ENCODE data around the gene MAN1A2.
A peak's percentile ranks its signal among the peaks of the same experiment; 100 is the strongest.

Gene MAN1A2

GRCh38 chr1:117362986-117363385 is 4.3 kb upstream of the MAN1A2 start:
- no peak for DNase-seq

GRCh38 chr1:117363571-117364048 is 3.6 kb upstream of the MAN1A2 start:
- DNase-seq: no peak

DNA sequence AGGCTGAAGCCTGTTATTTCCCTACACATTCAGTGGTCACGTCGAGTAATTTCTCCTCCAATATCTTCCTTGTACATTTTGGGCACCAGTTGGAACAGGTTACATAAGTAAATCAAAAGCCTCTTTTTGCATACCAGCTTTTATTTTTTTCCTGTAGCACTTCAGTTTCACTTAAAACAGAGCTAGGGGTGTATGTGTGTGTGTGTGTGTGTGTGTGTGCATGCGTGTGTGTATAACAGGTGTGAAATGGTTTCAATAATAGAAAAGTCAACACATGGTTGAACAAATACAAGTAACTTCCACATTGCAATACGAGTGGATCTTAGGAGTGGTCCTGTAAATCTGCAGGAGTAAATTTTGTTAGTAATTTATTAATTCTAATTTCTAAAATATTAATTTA is 3.0 kb upstream of the MAN1A2 start:
- no peak for DNase-seq

GRCh38 chr1:117365350-117366176 is 1.7 kb upstream of the MAN1A2 start:
- no peak for DNase-seq

- peak; percentile 87 for DNase-seq
These were observed 838 bp upstream of the MAN1A2 start for GRCh38 chr1:117366177-117367045.

- DNase-seq: peak; percentile 56
These were observed 1.2 kb downstream of the MAN1A2 start for GRCh38 chr1:117368116-117369108.

DNA sequence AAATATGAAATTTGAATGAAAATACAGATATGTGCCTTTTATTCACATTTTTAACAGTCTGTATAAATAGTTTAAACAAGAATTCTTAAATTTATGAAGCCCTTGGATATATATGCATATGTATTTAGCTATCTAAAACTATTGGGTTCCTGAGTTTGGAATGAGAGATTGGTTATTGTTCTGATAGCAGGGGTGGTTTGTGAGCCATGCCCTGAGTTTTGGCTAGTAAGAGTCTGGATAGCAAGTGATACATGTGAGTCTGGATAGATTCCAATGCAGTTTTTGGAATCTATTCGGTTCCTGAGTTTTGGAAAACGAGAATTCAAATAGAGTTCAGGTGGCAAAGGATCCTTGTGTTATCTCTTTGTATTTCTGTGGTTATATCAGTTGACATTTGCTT is 2.8 kb downstream of the MAN1A2 start:
- no peak for DNase-seq

DNA sequence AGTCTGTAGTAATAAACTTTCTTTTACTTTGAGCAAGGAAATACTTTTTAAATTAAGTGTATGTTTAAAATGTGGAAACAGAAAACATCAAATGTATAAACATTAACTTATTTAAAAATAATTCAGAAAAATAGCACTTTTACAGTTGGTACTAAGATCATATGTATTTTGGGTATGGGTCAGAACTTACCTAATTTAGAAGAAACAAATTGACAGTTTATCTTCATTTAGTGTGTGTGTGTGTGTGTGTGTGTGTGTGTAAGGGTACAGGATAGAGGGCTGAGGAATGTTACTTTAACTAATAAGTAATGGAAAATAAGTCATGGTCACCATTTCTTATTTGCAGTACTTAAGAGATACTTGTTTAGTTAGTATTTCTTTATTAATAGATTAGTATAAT is 3.3 kb downstream of the MAN1A2 start:
- no peak for DNase-seq

DNA sequence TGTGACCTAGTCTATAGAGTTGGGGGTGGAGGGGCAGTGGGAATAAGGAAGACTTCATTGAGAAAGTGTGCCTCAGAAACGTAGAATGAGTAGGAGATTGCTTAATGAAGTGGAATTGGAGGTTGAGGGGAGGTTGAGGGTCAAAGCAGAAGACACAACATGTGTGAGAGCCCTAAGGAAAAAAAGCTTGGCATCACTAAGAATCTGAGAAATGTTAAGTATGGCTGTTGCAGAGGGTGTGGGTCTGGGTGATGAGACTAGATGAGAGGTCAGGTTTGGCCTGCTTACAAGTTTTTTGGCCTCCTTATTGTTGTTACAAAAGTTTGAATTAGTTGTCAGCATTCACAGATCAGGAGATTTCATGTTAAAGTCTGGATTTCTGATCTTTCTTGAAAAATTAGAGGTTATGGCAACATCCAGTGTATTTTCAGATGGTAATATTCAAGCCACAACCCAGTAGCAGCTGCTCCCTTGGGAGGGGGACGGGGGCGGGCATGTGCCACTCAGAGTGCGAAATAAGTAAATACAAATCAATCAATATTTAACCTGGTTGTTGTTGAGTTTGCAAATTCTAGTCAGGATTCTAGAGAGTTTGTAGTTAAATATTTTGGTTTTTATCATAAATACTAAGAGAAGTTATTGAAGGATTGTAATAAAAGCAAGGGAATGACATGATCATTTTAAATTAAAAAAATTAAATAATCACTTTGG is 4.3 kb downstream of the MAN1A2 start:
- DNase-seq: no peak

GRCh38 chr1:117372863-117373412 is 5.7 kb downstream of the MAN1A2 start:
- no peak for DNase-seq

GRCh38 chr1:117373932-117374331 is 6.7 kb downstream of the MAN1A2 start:
- DNase-seq: no peak

- DNase-seq: no peak
These were observed 8.1 kb downstream of the MAN1A2 start for GRCh38 chr1:117375327-117375726.

GRCh38 chr1:117387060-117387633 is 19.9 kb downstream of the MAN1A2 start:
- no peak for DNase-seq

DNA sequence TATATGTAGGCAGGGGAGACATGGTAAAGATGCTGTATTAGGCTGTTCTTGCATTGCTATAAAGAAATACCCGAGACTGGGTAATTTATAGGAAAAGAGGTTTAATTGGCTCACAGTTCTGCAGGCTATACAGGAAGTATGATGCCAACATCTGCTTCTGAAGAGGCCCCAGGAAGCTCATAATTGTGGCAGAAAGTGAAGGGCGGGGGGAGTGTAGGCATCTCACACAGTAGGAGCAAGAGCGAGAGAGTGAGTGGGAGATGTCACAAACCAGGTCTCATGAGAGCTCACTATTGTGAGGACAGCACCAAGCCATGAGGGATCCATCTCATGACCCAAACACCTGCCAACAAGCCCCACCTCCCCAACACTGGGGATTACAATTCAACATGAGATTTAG is 21.1 kb downstream of the MAN1A2 start:
- peak; percentile 43 for DNase-seq

- peak; percentile 55 for DNase-seq
These were observed 22.0 kb downstream of the MAN1A2 start for GRCh38 chr1:117389284-117389683.

GRCh38 chr1:117389779-117390178 is 22.5 kb downstream of the MAN1A2 start:
- no peak for DNase-seq

GRCh38 chr1:117392771-117393170 is 25.5 kb downstream of the MAN1A2 start:
- DNase-seq: peak; percentile 92

GRCh38 chr1:117396074-117396473 is 28.8 kb downstream of the MAN1A2 start:
- no peak for DNase-seq

DNA sequence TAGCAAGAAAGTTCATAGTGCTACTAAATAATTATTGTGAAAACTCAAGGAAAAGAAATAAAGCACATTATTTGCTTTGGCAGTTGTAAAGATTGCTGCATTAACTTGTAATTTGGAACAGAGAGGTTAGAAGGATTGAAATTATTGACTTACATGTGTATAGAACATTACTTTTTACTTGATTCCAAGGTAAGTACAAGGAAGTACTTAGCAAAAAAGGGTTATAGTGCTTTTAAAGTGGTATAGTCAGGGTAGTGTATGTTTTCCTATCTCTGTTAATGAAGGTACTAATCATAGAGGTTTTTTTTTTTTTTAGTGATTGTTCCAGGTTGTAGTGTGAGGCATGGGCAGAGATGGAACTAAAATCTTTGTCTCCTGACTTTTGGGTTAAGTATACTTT is 29.4 kb downstream of the MAN1A2 start:
- no peak for DNase-seq

DNA sequence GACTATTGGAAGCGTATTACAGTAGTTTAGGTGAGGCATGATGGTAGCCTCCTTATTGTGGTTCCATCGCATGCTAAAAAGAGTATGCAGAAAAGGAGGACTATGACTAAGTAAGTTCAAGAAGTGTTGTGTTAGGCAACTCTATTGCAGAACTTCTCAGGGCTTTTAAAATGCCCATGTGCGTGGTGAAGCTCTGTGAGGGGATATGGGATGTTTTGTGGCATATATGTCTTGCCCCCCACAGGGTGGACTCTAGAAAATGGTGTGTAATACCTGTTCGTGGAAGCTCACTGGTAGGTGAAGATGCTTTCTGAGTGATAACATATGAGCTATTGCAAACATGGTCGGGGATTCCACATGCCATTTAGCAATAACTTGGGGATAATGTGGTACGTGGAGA is 31.7 kb downstream of the MAN1A2 start:
- no peak for DNase-seq

- no peak for DNase-seq
These were observed 34.5 kb downstream of the MAN1A2 start for GRCh38 chr1:117401761-117402160.
